Stimulated activated CD4-positive, alpha-beta T cell treated with anti-CD3 and anti-CD28 coated beads, Interleukin-1b, Interleukin-23, amount 100 ng/mL, for 1 hour (primary cell): ENCODE measurements around the gene OOSP3.
"Not testable (repeated sequence)": the region's sequence is repeated elsewhere in the genome, so short reads cannot be mapped to it uniquely, and the experiment has no call there.

Source experiments
- DNase-seq, 2 donors: peaks; one replicate each; pipeline ENCODE4 v3.0.0-alpha.2; 2020; ENCODE audit warnings: low read depth in 2 of 2

OOSP3 gene

DNA sequence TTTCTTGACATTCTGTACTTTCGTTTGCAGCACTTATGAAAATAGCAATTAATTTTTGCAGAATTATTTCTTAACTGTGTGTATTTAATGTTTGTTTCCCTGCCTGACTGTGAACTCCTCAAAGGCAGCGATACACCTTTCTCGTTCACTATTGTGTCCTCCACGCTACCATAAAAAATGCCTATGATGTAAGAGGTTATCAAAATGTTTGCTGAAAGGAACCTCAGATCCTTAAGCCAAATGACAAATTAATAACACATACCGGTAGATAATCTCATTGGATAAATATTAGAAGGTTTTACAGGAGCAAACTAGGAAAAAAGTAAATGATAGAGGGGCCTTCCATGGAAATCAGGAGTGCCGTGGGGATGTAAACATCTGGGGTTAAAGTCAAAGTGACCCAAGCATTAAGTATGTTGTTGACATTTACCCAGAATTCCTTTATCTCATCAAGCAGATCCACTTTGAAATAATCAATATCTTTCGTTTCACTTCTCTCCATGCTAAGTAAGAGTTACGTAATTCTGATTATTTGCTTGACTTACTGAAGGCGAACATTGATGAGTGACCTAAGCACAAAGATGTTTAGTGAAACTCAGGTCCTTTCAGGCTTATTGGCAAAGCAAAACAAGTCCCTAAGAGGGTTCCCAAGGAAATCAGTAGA is 2.6 kb upstream of the OOSP3 start:
- DNase-seq, result no peak

DNA sequence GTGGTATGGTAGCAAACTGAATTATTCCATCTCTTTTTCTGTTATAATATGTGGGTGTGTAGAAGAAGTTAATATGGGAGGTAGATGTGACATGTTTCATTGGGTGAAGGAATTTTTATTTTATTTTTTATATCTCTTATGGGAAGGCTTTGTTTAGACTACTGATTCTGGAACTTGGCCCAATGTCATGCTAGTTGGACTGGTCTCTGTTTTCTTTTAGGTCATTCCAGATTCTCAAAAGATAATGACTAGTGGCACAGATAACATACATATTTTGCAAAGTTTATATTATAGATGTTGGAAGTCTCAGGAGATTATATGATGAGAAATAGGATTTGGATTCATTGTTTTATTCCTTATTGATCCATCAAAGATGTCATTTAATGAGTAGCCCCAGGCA is 1.3 kb upstream of the OOSP3 start:
- no peak for DNase-seq

DNA sequence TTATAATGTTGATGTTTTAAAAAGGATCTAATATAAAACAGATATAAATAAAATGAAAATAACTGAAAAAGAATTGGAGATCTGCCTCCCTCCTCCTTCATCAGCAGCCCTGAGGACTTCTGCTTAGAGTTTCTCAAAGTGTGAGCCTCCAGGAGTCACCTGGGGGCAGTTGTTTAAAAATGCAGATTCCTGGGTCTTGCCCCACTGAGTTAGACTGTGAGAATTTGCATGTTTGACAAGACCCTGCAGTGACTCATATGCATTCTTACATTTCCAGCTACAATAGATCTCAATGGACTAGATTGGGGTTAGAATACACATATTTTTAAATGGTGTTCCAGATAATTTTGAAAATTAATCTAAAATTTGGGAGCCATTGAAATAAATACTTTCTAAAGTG is 798 bp upstream of the OOSP3 start:
- DNase-seq, result no peak

DNA sequence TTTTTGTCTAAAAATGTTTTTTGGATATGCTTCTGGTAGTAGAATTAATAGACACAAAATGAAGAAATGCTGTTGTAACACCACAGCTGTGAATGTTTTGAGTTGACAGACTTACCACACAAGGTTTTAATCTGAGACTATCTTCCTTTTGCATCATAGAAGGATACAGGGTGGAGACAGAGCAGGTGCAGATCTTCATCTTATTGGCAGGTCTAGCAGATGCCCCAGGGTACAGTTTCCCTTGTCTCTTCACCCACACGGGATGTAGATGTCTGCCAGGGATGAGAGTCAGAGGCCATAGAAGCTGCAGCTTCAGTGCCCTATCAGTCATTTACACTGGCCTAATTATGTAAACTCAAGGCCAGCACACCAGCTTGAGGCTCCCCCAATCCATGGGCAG is 985 bp downstream of the OOSP3 start:
- no peak for DNase-seq

DNA sequence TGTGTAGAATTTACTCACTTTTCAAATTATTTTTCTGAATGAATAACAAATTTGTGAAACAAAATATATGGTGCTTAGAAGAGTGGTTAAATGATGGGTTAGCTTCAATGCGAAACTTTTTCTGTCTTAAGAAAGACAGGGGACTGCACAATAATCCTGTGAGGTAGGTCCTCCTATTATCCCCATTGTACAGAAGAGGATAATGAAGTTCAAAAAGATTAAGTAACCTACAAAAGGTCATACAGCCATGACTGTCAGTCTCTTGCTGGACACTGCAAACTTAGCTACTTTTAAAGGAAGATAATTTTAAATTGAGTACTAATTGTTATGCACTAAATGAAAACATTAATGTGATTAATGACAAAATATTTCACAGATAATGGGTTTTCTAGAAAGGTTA is 5.0 kb downstream of the OOSP3 start:
- no peak for DNase-seq

DNA sequence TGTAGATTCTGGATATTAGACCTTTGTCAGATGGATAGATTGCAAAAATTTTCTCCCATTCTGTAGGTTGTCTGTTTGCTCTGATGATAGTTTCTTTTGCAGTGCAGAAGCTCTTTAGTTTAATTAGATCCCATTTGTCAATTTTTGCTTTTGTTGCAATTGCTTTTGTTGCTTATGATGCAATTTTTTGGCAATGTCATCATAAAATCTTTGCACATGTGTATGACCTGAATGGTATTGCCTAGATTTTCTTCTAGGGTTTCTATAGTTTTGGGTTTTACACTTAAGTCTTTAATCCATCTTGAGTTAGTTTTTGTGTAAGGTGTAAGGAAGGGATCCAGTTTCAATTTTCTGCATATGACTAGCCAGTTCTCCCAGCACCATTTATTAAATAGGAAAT is 8.6 kb downstream of the OOSP3 start:
- DNase-seq, result not testable (repeated sequence)

DNA sequence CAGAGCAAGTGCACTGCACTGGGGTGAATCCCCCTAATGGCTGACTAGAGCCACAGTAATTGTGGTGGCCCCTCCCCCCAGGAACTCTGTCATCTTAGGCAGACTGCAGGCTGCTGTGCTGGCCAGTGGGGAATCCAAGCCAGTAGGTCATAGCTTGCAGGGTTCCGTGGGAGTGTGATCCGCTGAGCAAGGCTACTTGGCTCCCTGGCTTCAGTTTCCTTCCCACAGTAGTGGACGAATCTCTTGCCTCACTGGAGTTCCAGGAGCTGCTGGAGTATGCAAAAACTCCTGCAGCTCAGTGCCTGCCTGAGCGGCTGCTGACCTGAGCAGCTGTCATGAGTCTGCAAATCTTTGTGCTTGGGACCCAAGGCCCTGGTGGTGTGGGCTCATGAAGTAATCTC is 13.2 kb downstream of the OOSP3 start:
- DNase-seq, result no peak

DNA sequence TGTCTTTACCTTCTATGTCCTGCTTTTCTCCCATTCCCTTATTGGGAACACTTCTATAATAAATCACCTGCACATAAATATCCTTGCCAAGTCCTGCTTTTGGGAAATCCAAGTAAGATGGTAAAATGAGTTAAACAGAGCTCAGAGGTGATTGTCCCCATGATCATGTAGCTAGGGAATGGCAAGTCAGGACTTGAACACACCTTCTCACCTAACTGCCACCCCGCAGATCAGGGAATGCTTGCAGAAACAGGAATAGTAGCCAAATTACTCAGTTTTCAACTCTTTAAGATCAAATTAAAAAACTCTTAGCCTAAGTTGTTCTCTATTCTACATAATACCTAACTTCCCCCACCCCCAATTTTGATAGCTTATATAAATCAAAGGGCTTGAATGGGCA is 16.0 kb downstream of the OOSP3 start:
- no peak for DNase-seq

DNA sequence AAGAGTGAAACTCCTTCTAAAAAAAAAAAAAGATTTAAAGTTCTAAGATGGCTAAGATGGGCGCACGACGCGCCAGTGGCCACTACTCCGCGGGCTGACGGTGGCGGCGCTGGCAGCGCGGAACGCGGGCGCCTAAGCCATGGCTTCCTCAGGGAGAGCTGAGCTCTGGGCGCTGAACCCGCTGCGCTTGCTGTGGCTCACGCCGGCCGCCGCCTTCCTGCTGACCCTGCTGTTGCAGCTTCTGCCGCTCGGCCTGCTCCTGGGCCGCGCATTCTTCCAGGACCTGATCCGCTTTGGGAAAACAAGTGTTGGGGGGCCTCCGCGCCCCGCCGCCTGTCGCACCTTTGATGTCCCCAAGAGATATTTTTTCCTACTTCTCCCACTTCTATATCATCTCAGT is 19.5 kb downstream of the OOSP3 start:
- DNase-seq, result no peak

DNA sequence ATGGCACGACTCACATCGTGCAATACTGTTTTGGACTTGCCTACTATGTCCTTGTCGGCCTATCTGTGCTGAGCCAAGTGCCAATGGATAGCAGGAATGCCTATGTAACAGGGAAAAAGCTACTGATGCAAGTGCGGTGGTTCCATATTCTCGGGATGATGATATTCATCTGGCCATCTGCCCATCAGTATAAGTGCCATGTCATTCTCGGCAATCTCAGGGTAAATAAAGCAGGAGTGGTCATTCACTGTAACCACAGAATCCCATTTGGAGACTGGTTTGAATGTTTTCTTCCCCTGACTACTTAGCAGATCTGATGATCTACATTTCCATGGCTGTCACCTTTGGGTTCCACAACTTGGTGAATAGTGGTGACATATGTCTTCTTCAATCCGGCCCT is 20.1 kb downstream of the OOSP3 start:
- no peak for DNase-seq

DNA sequence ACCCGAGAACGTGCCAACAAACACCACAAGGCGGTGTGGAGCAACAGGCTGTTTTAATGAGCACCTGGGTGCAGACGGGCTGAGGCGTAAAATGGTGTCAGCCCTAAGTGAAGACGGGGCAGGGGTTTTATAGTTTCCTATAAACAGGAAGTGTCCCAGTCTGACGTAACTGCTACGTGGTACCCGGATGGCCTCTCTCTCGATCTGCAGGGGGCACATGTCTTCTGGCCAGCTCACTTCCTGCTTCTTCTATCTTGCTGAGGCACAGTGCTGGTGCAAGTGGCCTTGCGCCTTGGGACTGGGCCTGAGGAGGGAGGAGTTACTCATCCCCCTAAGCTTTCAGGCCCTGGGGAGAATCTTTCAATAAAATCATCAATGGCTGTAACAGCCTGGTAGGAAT is 20.9 kb downstream of the OOSP3 start:
- DNase-seq, result no peak

DNA sequence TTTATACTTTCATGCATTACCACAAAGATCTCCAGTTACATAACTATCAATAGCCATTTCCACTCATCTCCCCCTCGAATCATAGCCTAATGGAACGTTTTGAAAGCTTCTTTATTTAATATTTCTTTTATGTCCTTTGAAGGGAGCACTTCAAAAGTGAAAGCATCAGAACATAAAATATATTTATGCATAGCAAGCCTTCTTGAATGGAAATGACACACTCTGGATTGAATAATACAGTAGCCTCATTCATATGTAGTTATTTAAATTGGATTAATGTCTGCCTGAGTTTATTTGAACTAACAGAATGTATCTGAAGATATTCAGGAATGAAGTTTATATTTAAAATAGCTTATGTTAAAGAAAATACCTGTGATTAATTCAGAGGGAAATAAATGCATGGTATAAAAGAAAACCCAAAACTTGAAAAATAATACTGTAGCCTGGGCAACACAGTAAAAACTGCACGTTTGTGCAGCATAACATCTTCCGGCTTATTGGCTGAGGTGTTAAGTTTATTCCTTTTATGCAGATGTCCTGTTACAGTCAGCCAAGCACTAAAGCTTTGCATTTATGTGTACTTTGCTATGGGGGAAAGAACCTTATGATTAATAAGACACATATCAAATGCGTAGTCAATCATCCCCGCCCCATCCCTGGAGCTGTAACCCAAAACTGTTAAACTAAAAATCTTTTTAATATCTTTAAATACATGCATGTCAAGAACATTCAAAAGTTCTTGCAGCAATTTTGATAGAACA is 22.0 kb downstream of the OOSP3 start:
- DNase-seq, result no peak

DNA sequence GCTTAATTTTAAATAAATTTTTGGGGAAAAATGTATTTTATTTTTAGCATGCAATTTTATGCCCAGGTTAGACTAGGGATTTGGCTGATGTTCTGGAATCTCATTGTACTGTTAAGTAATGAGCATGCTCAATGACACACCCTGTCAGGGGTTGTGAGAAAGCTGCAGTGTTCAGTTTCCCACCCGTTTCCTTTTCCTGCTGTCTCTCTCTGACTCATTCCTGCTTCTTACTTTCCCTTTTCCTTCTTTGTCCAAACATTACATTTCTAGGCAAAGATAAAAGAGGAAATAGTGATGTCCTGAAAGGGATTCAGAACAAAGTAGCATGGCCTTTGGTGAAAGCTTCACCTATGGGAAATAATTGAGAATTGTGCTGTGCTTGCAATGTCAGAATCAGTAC is 22.7 kb downstream of the OOSP3 start:
- no peak for DNase-seq

DNA sequence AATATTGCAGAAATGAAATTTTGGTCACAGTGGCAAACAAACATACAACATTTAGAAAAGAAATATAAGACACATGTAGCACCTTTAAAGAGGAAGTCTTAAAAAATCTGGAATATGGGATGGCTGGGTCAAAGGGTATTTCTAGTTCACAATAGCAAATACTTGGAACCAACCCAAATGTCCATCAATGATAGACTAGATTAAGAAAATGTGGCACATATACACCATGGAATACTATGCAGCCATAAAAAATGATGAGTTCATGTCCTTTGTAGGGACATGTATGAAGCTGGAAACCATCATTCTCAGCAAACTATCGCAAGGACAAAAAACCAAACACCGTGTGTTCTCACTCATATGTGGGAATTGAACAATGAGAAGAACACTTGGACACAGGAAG is 25.0 kb downstream of the OOSP3 start:
- DNase-seq, result not testable (repeated sequence)

DNA sequence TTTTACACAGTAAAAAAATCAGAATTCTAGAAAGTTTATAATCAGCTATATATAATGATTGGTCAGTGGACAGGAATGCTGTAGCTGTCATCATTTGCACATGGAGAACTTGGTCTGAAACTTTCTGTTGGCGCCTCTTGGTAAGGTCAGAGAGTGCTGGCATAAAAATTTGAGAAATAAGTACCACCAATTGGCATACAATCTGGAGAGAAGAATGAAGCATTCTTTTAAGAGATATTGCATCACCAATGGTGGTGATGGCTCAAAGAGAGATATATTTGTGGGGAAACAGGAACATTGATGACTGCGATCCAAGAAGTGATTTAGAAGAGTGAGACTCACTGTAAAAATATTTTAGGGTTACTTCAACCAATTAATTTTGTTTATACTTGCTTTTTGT is 39.9 kb downstream of the OOSP3 start:
- no peak for DNase-seq

DNA sequence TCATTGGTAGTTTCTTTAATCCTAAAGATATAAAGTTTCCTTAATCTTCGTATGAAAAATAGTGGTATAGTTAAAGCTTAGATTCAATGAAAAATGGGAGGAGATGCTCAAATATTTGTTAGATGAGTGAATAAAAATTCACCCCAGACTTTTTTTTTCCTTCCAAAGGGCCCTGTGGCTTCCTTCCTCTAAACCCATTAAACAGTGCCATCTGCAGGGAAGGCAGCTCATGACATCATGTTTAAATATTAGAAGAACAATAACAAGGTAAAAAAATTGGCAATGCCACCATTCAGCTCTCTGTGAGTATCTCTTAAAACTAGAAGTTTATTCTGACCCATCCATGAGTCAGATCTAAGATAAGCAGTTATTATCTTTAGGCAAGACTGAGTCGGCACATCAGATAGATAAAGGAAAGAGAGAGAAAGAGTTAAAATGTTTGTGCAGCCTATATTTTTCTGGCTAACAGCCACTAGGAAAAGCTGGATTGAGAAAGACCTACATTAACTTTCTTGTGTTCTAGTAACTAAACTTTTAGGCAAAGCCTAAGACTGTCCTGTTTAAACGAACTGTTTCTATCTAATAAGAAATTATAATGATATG is 40.5 kb downstream of the OOSP3 start:
- DNase-seq, result no peak

DNA sequence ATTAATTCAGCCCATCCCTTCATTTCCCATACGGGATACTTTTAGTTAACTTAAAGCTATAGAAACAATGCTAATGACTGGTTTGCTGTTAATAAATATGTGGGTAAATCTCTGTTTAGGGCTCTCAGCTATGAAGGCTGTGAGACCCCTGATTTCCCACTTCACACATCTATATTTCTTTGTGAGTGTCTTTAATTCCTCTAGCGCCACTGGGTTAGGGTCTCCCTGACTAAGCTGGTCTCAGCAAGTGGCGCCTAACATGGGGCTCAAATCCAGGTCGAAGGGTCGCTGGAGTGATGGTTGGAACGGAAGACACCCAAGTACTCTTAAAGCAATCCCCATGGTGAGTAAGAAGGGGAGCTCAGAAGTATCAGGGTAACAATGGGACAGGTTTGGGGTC is 45.2 kb downstream of the OOSP3 start:
- DNase-seq, result no peak

DNA sequence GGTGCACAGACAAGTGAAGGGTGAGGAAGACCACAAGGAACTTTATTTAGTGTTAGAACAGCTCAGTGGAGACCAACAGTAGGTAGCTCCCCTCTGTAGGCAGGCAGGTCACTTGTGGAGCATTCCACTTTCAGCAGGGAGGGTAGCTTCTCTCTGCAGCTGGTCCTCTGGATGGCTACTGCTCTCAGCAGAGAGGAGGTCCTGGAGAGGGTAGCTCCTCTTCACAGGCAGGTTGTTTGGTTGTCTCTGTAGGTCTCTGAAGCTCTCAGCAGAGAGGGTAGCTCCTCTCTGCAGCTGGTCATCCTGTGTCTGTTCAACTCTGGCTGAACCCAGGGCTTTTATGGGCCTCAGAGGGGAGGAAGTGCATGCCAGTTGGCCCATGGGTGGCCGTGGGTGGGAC is 53.1 kb downstream of the OOSP3 start:
- no peak for DNase-seq

DNA sequence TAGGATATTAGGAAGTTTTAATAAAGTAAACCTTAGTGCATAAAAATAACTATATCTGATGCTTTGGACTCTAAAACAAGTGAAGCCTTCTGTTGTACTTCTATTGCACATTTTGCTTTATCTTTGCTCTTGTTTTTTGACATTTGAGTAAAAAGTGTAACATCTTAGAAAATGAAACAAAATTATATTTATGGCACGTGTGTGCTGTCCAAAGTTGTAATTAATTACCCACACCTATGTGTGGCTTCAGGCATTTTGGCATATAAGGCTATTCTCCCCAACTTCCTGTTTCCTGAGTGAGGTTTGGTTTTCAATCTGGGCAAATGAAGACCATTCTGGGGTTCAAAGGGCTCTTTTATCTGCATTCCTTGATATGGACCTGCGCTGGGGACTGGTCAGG is 59.5 kb downstream of the OOSP3 start, which contains the start of gene OOSP1:
OOSP1 (plus strand) TSS at position 301 of the 400 bp plus-strand sequence; CDS start at position 324, 23 bp downstream.
- no peak for DNase-seq

DNA sequence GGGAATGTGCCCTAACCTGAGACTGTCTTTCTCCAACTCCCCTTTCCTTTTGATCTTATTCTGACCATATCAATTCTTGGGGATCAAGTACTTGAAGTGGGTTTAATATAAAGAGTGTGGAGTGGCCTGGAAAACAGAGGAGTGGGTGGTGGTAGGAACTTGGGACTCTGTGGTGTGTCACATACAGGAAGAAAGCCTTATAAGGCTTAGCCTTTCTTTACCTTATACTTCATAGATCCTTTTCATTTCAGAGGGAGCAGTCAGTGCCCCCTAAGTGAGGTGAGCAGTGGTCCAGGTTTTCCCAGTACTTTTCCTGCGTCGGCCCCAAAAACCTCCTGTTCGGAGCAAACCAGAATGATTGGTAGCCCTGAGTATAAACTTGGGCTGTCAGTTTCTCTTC is 60.1 kb downstream of the OOSP3 start:
- no peak for DNase-seq

DNA sequence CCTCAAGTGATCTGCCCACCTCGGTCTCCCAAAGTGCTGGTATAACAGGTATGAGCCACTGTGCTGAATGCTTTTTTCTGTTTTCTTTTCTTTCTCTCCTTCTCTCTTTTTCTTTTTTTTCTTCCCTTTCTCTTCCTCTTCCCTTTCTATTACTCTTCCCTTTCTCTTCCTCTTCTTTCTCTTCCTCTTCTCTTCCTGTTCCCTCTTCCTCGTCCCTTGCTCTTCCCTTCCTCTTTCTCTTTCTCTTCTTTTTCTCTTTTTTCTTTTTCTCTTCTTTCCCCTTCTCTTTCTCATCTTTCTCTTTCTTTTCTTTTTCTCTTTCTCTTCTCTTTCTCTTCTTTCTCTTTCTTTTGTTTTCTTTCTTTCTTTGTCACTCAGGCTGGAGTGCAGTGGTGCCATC is 60.9 kb downstream of the OOSP3 start:
- no peak for DNase-seq

DNA sequence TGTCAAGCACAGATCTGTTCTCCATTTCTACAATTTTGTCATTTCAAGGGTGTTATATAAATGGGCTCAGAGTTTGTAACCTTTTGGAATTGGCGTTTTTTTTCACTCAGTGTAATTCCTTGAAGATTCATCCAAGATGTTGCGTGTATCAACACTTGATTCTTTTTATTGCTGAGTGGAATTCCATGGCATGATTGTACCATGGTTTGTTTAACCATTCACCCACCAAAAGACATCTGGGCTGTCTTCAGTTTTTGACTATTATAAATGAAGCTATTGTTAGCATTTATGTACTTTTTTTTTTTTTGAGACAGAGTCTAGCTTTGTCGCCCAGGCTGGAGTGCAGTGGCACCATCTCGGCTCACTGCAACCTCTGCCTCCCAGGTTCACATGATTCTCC is 62.5 kb downstream of the OOSP3 start:
- DNase-seq, result no peak

DNA sequence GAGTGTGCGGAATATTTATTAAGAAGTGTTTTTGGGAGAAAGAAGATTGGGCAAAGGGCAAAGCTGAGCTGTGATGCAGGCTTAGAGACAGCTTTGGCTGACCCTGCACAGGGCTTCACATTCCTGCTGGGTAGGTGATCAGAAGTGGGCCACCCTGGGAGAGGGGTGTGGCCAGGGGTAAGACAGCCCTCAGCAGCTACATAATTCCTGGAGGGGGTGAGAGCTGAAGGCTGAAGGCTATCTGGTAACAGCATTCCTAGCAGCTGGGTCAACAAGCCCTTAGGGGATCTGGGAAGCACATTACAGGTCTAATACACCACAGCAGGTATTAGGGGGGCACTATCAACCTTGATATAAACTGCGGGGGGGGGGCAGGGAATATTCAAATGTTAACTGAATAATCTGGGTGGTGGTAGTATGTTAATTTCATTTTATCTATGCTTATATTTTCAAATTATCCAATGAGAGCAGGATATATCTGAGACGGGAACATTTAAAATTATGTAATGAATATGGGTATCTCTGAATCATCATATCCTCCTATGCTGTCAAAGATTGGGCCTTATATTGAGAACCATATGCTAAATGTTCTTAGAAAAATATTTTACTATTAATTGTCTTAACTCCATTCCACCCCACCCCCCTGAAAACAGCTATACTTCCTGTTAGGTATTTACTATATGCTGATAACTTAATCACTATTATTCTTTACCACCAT is 65.6 kb downstream of the OOSP3 start:
- no peak for DNase-seq
